HG03159 (cell line): Measurements from ENCODE around the gene JADE3.

Source experiments
- ATAC-seq: cut with Tn5 transposase; IDR thresholded peaks from one replicate; pipeline ENCODE4 v1.9.1; 2021; ENCODE audit warnings: mild to moderate bottlenecking, moderate library complexity; ENCODE audit not compliant: unreplicated experiment

The JADE3 gene

GRCh38 chrX:46992070-46992469 lies 79.8 kb downstream of the JADE3 start:
- ATAC-seq = no peak

- ATAC-seq = no peak
Observed at GRCh38 chrX:46994096-46994495, 81.9 kb downstream of the JADE3 start.

- no peak for ATAC-seq
Observed at GRCh38 chrX:47012131-47012530, 99.9 kb downstream of the JADE3 start.

- ATAC-seq = no peak
Observed at GRCh38 chrX:47026198-47026597, 114.0 kb downstream of the JADE3 start.

GRCh38 chrX:47030339-47030738 lies 118.1 kb downstream of the JADE3 start:
- ATAC-seq = no peak

GRCh38 chrX:47047989-47048388 lies 135.8 kb downstream of the JADE3 start:
- ATAC-seq = no peak

- no peak for ATAC-seq
Observed at GRCh38 chrX:47059142-47059874, 147.1 kb downstream of the JADE3 start.

GRCh38 chrX:47060708-47061107 lies 148.5 kb downstream of the JADE3 start:
- ATAC-seq = no peak

- ATAC-seq = no peak
Observed at GRCh38 chrX:47061238-47061919, 149.2 kb downstream of the JADE3 start.

GRCh38 chrX:47063179-47063578 lies 151.0 kb downstream of the JADE3 start:
- ATAC-seq = no peak

- ATAC-seq = no peak
Observed at GRCh38 chrX:47068214-47068613, 156.0 kb downstream of the JADE3 start.

GRCh38 chrX:47068720-47069119 lies 156.5 kb downstream of the JADE3 start:
- ATAC-seq = no peak

- ATAC-seq = no peak
Observed at GRCh38 chrX:47078129-47079043, 166.2 kb downstream of the JADE3 start, which contains the start of gene RGN. Gene RGN, plus strand, starts transcription at chrX:47078443. Its CDS starts 2,702 bp downstream, at chrX:47081145.

- no peak for ATAC-seq
Observed at GRCh38 chrX:47080215-47080914, 168.1 kb downstream of the JADE3 start.

GRCh38 chrX:47080915-47081236 lies 168.7 kb downstream of the JADE3 start:
- ATAC-seq = no peak

- peak; percentile 76 for ATAC-seq
Observed at GRCh38 chrX:47091149-47091775, 179.0 kb downstream of the JADE3 start.

- no peak for ATAC-seq
Observed at GRCh38 chrX:47093248-47093647, 181.0 kb downstream of the JADE3 start.

GRCh38 chrX:47093860-47094259 lies 181.6 kb downstream of the JADE3 start:
- ATAC-seq = no peak

- no peak for ATAC-seq
Observed at GRCh38 chrX:47097018-47097417, 184.8 kb downstream of the JADE3 start.

GRCh38 chrX:47098338-47099094 lies 186.3 kb downstream of the JADE3 start:
- no peak for ATAC-seq
